ENCODE measurements around the gene RELN.

Gene RELN

GRCh38 chr7:103666326-103666725 is 323.1 kb downstream of the RELN start:
- no peak for DNase-seq

- DNase-seq: no peak
Measured at GRCh38 chr7:103664577-103664976, 324.9 kb downstream of the RELN start.

- DNase-seq: no peak
Measured at GRCh38 chr7:103660455-103661371, 328.7 kb downstream of the RELN start.

GRCh38 chr7:103658055-103659005 is 331.1 kb downstream of the RELN start:
- DNase-seq: no peak

GRCh38 chr7:103657474-103657894 is 332.0 kb downstream of the RELN start:
- DNase-seq: no peak

- no peak for DNase-seq
Measured at GRCh38 chr7:103656221-103656620, 333.2 kb downstream of the RELN start.

GRCh38 chr7:103651593-103652377 is 337.7 kb downstream of the RELN start:
- DNase-seq: no peak

GRCh38 chr7:103649052-103649451 is 340.4 kb downstream of the RELN start:
- no peak for DNase-seq

GRCh38 chr7:103648135-103648534 is 341.3 kb downstream of the RELN start:
- no peak for DNase-seq

- DNase-seq: no peak
Measured at GRCh38 chr7:103644319-103644718, 345.1 kb downstream of the RELN start.

- no peak for DNase-seq
Measured at GRCh38 chr7:103640031-103640779, 349.3 kb downstream of the RELN start.

- DNase-seq: no peak
Measured at GRCh38 chr7:103637726-103638125, 351.7 kb downstream of the RELN start.

- no peak for DNase-seq
Measured at GRCh38 chr7:103637094-103637493, 352.4 kb downstream of the RELN start.

- DNase-seq: no peak
Measured at GRCh38 chr7:103636153-103636552, 353.3 kb downstream of the RELN start.

GRCh38 chr7:103632972-103633371 is 356.5 kb downstream of the RELN start:
- no peak for DNase-seq

GRCh38 chr7:103632005-103632639 is 357.3 kb downstream of the RELN start:
- no peak for DNase-seq

- DNase-seq: no peak
Measured at GRCh38 chr7:103630318-103630717, 359.1 kb downstream of the RELN start.

GRCh38 chr7:103628742-103629141 is 360.7 kb downstream of the RELN start:
- no peak for DNase-seq

- no peak for DNase-seq
Measured at GRCh38 chr7:103626776-103627175, 362.7 kb downstream of the RELN start.

GRCh38 chr7:103622274-103622673 is 367.2 kb downstream of the RELN start:
- no peak for DNase-seq
